WERI-Rb-1 (cell line): ENCODE results near the gene TLR9.

Experiments
- DNase-seq: peaks from one replicate; pipeline ENCODE4 v3.0.0-alpha.2; 2020
- H3K27ac ChIP-seq: fragments of 250-450 bp; sonication (Bioruptor Pico); 2 replicates; pipeline ENCODE4 v1.5.1; 2020; ENCODE audit warnings: mild to moderate bottlenecking, moderate library complexity
- H3K27me3 ChIP-seq: fragments of 250-450 bp; sonication (Bioruptor Pico); 2 replicates; pipeline ENCODE4 v1.5.1; 2021; ENCODE audit warnings: mild to moderate bottlenecking, low read depth, moderate library complexity; ENCODE audit not compliant: insufficient read depth, severe bottlenecking
- H3K36me3 ChIP-seq: fragments of 250-450 bp; sonication (Bioruptor Pico); 2 replicates; pipeline ENCODE4 v1.5.1; 2020; ENCODE audit warnings: mild to moderate bottlenecking, moderate library complexity
- H3K4me3 ChIP-seq: 2 replicates; pipeline ENCODE4 v1.5.1; 2011; ENCODE audit warnings: low read depth, mild to moderate bottlenecking, control low read depth, low read length
- H3K9me3 ChIP-seq: fragments of 250-450 bp; sonication (Bioruptor Pico); 2 replicates; pipeline ENCODE4 v1.5.1; 2021; ENCODE audit warnings: mild to moderate bottlenecking, moderate library complexity; ENCODE audit not compliant: severe bottlenecking
- CTCF ChIP-seq: IDR thresholded peaks from 2 replicates; pipeline ENCODE4 v1.5.1; 2011; ENCODE audit warnings: low read depth, mild to moderate bottlenecking, control low read depth, inconsistent platforms, low read length

The TLR9 gene

GRCh38 chr3:52240059-52240885 lies 14.8 kb upstream of the TLR9 start:
- peak overlapping the region; percentile 92 for H3K27ac ChIP-seq
- no peaks in the 10 kb centered on the region for H3K27me3 ChIP-seq
- no peak for TF ChIP-seq CTCF
- H3K4me3 ChIP-seq: peak overlapping the region; percentile 66
- peak; percentile 92 for DNase-seq
- no peaks in the 10 kb centered on the region for H3K36me3 ChIP-seq
- no peaks in the 10 kb centered on the region for H3K9me3 ChIP-seq

- Histone ChIP-seq H3K36me3 (no peaks in the 10 kb centered on the region), H3K4me3 (peak within 1 kb of the TSS; percentile 66), H3K27ac (peak within 1 kb of the TSS; percentile 92), H3K9me3 (no peaks in the 10 kb centered on the region), H3K27me3 (no peaks in the 10 kb centered on the region)
- DNase-seq: peak; percentile 68
- TF ChIP-seq CTCF: peak; percentile 22; the same call in 1 of the 2 replicates
These were observed 13.6 kb upstream of the TLR9 start, which contains the start of gene TWF2 for GRCh38 chr3:52238761-52239701. Gene TWF2, minus strand, starts transcription at chr3:52239158. Its CDS starts 142 bp downstream, at chr3:52239016.

GRCh38 chr3:52238193-52238760 lies 12.8 kb upstream of the TLR9 start:
- Histone ChIP-seq H3K9me3 (no peaks in the 10 kb centered on the region), H3K27me3 (no peaks in the 10 kb centered on the region), H3K4me3 (peak overlapping the region; percentile 66), H3K36me3 (no peaks in the 10 kb centered on the region), H3K27ac (peak overlapping the region; percentile 92)
- no peak for DNase-seq
- no peak for TF ChIP-seq CTCF

- H3K27ac ChIP-seq: no peak overlapping the region
- TF ChIP-seq CTCF: no peak
- H3K9me3 ChIP-seq: no peaks in the 10 kb centered on the region
- H3K27me3 ChIP-seq: no peaks in the 10 kb centered on the region
- H3K36me3 ChIP-seq: no peaks in the 10 kb centered on the region
- no peak overlapping the region for H3K4me3 ChIP-seq
- DNase-seq: no peak
These were observed 12.3 kb upstream of the TLR9 start for GRCh38 chr3:52237657-52238172.

GRCh38 chr3:52237006-52237656 lies 11.7 kb upstream of the TLR9 start:
- Histone ChIP-seq H3K27me3 (no peaks in the 10 kb centered on the region), H3K27ac (no peak overlapping the region), H3K9me3 (no peaks in the 10 kb centered on the region), H3K4me3 (no peak overlapping the region), H3K36me3 (no peaks in the 10 kb centered on the region)
- TF ChIP-seq CTCF: no peak
- no peak for DNase-seq
